ENCODE measurements around the gene ACTL9.
"Not testable (repeated sequence)": the region's sequence is repeated elsewhere in the genome, so short reads cannot be mapped to it uniquely, and the experiment has no call there.

The ACTL9 gene, protein sequence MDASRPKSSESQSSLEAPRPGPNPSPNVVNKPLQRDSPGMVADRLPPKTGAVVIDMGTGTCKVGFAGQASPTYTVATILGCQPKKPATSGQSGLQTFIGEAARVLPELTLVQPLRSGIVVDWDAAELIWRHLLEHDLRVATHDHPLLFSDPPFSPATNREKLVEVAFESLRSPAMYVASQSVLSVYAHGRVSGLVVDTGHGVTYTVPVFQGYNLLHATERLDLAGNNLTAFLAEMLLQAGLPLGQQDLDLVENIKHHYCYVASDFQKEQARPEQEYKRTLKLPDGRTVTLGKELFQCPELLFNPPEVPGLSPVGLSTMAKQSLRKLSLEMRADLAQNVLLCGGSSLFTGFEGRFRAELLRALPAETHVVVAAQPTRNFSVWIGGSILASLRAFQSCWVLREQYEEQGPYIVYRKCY

DNA sequence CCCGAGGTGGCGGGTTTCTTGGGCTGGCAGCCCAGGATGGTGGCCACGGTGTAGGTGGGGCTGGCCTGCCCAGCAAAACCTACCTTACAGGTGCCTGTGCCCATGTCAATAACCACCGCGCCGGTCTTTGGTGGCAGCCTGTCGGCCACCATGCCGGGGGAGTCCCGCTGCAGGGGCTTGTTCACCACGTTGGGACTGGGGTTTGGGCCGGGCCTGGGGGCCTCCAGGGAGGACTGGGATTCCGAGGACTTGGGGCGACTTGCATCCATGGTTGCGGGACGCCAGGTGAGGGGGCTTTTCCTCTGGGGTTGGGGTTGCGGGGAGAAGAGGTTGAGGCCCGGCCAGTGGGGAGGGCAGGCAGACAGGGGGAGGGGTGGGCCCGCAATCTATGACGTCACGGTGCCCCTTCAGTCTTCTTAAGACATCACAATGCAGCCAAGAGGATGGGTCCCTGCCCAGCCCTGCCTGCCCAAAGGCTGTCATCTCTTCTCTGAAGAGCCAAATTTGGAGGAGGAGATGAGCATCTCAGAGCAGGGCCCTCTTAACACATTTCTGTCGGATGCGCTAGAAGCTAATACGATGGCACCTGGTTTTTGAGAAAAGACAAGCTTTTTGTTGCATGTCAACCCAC lies at the start of gene ACTL9:
TSS of gene ACTL9 (minus strand) at position 363 of the 631 bp plus-strand sequence. CDS start at position 269, 94 bp downstream.
- no peak for DNase-seq

DNA sequence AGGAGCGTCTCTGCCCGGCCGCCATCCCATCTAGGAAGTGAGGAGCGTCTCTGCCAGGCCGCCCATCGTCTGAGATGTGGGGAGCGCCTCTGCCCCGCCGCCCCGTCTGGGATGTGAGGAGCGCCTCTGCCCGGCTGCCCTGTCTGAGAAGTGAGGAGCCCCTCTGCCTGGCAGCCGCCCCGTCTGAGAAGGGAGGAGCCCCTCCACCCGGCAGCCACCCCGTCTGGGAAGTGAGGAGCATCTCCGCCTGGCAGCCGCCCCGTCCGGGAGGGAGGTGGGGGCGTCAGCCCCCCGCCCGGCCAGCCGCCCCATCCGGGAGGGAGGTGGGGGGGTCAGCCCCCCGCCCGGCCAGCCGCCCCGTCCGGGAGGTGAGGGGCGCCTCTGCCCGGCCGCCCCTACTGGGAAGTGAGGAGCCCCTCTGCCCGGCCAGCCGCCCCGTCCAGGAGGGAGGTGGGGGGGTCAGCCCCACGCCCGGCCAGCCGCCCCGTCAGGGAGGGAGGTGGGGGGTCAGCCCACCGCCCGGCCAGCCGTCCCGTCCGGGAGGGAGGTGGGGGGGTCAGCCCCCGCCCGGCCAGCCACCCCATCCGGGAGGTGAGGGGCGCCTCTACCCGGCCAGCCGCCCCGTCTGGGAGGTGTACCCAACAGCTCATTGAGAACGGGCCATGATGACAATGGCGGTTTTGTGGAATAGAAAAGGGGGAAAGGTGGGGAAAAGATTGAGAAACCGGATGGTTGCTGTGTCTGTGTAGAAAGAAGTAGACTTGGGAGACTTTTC lies 40.9 kb upstream of the ACTL9 start:
- DNase-seq, result not testable (repeated sequence)

DNA sequence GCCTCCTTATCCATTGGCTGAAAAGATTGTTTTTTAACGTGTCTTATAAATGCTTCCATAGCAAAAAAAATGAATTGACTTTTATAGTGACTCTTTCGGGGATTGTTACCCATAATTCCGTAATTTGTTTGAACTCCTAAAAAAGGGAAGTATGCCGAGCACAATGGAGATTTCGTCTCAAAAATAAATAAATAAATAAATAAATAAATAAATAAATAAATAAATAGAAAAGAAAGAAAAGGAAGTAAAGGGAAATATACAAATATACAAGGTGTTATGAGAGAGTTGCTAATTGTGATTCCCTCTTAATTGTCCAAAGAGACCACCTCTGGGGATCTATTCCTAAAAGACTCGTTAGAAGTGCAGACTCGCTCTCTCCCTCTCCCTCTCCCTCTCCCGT lies 39.8 kb upstream of the ACTL9 start:
- no peak for DNase-seq

DNA sequence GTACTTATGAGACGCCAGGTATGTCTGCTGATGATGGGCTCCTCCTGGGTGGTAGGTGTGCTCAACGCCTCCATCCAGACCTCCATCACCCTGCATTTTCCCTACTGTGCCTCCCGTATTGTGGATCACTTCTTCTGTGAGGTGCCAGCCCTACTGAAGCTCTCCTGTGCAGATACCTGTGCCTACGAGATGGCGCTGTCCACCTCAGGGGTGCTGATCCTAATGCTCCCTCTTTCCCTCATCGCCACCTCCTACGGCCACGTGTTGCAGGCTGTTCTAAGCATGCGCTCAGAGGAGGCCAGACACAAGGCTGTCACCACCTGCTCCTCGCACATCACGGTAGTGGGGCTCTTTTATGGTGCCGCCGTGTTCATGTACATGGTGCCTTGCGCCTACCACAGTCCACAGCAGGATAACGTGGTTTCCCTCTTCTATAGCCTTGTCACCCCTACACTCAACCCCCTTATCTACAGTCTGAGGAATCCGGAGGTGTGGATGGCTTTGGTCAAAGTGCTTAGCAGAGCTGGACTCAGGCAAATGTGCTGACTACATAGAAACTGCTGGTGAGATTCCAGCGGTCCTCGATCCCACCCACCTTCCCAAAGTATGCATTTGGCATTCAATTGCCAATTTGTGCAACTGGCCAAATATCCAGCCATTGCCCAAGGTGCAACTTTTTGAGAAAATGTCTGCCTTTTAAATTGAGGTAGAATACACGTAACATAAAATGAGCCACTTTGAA lies 33.0 kb upstream of the ACTL9 start:
- DNase-seq, result no peak

DNA sequence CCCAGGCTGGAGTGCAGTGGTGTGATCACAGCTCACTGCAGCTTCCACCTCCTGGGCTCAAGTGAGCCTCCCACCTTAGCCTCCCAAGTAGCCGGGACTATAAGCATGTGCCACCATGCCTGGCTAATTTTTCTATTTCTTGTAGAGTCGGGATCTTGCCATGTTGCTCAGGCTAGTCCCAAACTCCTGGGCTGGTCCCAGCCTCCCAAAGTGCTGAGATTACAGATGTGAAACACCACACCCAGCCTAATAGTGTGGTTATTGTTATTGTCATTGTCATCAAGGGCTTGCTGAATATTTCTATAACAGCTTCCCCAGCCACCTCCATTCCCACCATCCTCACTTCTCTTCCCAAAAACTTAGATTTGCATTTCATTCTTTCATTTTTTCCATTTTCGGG lies 25.7 kb upstream of the ACTL9 start:
- DNase-seq, result no peak

DNA sequence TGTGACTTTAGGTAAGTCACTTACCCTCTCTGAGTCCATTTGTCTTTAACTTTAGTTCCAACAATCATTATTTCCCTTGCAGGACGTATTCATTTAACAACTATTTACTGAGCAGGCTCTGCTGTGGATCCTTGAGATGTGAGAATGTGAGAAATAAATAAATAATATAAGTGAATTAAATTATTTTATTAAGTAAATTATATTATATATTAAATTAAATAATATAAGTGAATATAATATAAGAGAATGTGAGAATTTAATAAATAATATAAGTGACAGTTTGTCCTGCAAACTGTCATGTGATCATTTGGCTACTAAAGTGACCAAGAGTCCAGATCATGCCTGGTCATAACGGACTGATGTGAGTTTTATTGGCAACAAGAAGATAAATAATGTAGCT lies 23.4 kb upstream of the ACTL9 start:
- DNase-seq, result no peak

DNA sequence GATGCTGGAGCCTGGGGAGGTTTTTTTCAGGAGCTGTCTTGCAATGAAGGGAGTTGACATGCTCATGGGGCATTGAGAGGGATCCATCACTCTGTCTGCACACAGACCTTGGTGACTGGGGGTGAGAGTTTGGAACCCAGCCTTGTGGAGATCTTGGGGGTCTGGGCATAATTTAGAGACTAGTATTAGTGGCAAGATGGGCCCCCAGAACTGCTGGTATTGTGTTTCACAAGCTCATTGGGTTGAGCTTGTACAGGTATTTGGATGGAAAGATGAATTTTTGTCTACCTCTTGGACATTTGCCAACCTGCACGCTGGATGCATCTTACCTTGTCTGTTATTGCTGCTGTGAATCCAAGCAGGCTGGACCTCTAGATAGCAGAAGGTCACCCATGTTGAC lies 22.7 kb upstream of the ACTL9 start, which contains the start of gene OR2Z1:
TSS of gene OR2Z1 (plus strand) at position 301 of the 400 bp plus-strand sequence. CDS start 9,395 bp downstream, outside the sequence.
- DNase-seq, result no peak

DNA sequence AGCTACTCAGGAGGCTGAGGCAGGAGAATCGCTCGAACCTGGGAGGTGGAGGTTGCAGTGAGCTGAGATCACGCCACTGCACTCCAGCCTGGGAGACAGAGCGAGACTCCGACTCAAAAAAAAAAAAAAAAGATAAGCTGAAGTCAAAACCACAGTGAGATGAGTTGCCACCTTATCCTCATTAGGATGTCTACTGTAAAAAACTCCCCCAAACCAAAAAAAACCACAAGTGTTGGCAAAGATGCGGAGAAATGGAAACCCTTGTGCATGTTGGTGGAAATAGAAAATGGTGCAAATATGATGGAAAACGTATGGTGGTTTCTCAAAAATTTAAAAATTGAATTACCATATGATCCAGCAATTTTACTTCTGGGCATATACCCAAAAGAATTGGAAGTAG lies 11.7 kb upstream of the ACTL9 start:
- DNase-seq, result not testable (repeated sequence)

DNA sequence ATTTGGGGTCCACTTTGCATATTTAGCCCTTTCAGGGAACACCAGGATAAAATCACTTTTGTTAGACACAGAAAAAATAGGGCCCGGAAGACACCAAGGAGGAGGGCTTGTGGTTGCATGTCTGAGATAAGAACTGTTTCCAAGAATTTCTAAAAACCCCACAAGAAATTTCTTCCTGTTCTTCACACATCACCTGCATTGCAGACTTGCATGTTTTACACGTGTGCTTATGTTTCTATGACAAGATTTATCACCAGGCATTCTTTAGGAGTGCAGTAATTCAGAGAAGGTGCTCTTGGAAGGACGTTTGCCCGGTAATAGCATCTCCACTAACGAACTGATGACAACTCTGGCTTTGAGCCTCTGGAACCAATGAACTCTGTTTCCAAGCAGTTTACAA lies 7.1 kb upstream of the ACTL9 start:
- DNase-seq, result no peak

DNA sequence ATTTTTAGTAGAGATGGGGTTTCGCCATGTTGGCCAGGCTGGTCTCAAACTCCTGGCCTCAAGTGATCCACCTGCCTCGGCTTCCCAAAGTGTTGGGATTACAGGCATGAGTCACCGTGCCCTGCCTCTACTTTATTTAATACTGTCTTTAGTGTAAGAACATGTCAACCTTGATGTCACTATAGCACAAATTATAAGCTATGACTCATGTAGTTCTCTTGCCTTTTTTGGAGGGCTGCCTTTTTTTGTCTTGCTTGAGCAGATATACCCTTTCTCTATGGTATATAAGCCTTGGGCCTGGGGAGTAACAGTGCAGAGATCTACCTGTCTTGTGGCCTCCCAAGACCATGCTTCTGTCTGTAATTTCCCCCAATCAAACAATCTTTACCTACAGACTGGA lies 6.7 kb upstream of the ACTL9 start:
- DNase-seq, result not testable (repeated sequence)

DNA sequence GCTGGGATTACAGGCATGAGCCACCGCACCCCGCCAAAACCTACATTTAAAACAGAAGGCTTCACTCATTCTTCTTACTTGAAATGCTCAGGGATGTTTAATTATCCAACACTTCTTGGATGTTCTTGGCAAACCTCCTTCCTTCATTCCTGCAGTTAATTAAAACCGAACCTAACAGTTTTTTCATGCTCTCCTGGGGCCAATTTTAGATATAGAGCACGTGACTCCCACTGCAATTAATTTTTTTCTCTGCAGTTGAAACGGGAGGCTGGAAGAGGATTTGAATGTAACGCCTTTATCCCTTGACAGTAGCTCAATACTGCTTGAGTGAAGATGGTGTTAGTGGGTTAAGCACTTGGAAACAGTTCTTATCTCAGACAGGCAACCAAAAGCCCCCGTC lies 4.6 kb upstream of the ACTL9 start:
- DNase-seq, result no peak

DNA sequence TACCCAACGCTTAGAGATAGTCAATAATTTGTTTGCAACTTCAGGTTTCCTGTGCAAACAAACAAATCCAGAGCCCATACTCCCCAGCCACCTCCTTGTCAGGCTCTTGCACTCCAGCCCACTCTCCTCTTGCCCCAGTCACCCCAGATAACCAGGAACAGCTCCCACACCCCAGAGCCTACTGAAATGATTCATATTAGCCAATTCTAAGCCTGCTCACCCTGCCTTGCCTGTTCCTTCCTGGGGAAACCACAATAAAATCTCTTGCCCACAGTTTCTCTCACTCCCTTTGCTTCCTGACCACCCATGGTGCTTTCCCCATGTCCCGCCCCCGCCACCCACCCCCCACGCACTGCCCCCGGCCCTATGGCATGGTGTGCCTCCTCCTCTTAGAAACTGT lies 3.8 kb upstream of the ACTL9 start:
- no peak for DNase-seq

DNA sequence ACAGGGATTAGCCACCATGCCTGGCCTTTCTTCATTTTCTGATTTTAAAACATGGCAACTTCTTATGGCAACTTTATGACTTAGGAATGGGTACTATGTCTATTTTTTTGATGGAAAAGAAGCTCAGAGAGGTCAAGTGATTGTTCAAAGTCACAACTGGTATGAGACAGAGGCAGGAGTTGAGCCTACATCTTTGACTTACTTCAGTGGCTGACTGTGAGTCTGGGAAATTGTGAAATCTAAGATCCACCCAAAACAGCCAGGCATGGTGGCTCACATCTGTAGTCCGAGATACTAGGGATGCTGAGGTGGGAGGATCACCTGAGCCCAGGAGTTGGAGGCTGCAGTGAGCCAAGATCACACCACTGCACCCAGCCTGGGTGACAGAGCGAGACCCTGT lies 2.4 kb upstream of the ACTL9 start:
- no peak for DNase-seq

DNA sequence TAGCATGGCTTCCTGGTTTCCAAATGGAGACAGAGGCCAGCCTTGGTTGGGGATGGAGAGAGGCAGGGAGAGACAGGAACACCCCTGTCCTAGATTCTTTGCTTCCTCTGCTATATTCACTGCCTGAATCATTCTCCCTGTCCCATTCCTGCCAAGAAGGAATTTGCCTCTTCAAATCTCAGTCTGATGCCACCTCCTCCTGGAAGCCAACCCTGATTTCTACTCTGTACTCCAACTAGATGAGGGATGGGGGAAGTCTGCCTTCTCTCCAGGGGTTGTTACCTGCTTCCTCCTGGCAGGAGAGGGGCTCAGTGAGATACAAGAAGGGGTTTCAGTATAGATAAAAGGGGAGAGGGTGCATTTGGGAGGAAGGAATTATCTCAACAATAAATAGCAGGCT lies 1.3 kb upstream of the ACTL9 start:
- DNase-seq, result peak; percentile 18

DNA sequence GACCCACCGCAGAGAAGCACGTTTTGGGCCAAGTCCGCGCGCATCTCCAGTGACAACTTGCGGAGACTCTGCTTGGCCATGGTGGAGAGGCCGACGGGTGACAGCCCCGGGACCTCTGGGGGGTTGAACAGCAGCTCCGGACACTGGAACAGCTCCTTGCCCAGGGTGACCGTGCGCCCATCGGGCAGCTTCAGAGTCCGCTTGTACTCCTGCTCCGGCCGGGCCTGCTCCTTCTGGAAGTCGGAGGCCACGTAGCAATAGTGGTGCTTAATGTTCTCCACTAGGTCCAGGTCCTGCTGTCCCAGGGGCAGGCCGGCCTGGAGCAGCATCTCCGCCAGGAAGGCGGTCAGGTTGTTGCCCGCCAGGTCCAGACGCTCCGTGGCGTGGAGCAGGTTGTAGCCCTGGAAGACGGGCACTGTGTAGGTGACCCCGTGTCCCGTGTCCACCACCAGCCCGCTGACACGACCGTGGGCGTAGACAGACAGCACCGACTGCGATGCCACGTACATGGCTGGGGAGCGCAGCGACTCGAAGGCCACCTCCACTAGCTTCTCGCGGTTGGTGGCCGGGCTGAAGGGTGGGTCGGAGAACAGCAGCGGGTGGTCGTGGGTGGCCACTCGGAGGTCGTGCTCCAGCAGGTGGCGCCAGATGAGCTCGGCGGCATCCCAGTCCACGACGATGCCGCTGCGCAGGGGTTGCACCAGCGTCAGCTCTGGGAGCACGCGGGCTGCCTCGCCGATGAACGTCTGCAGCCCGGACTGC lies 743 bp downstream of the ACTL9 start:
- DNase-seq, result peak; percentile 59

DNA sequence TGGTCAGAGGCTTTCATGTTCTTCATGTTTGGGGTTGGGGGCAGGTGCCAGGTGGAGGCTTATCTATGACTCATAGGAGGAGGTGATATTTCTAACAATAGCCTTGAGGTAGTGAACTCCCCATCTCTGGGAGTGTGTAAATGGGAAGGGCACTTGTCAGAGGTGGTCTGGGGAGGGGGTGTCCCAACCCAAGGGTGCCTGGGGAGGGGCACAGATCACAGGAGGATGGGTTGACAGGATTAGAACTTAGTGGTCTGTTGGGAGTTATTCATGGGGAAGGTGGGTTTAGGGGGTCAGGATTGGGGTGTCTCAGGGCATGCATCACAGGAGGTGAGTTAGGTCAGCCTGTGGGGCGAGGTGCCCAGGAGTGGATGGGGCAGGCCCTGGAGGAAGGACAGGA lies 1.6 kb downstream of the ACTL9 start:
- DNase-seq, result peak; percentile 22

DNA sequence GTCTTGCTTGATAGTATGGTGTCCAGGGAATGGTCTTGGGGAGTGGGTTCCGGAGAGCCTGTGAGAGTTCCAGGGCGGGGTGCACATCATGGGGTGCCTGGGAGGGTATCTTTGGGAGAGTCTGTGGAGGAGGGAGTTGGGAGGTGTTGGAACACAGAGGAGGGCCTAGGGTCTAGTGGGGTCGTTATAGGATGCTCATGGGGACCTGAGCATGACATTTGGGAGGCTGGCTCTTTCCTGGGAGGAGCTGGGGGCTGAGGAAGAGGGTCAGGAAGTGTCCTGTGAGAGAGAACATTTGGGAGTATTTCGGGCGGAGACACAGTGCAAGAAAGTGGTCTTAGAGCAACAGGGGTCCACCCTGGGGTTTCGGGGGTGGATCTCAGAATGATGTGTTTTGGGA lies 2.7 kb downstream of the ACTL9 start:
- peak; percentile 32 for DNase-seq

DNA sequence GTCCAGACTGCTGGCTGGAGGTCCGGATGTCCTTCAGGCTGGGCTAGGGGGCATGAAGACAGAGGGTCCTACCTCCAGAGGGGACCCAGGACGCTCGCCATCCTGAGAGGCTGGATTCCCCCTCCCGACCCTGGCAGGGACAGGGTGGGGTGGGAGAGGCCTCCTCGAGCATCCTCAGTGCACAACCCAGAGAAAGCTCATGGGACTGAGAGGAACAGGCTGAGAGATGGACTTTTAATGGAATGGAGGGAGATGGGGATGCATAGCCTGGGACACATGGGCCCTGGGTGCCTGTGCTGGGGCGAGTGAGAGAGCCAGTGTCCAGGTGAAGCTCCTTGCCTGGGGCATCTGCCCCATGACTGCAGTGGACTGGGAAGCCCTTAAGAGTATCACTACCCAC lies 3.1 kb downstream of the ACTL9 start:
- peak; percentile 43 for DNase-seq

DNA sequence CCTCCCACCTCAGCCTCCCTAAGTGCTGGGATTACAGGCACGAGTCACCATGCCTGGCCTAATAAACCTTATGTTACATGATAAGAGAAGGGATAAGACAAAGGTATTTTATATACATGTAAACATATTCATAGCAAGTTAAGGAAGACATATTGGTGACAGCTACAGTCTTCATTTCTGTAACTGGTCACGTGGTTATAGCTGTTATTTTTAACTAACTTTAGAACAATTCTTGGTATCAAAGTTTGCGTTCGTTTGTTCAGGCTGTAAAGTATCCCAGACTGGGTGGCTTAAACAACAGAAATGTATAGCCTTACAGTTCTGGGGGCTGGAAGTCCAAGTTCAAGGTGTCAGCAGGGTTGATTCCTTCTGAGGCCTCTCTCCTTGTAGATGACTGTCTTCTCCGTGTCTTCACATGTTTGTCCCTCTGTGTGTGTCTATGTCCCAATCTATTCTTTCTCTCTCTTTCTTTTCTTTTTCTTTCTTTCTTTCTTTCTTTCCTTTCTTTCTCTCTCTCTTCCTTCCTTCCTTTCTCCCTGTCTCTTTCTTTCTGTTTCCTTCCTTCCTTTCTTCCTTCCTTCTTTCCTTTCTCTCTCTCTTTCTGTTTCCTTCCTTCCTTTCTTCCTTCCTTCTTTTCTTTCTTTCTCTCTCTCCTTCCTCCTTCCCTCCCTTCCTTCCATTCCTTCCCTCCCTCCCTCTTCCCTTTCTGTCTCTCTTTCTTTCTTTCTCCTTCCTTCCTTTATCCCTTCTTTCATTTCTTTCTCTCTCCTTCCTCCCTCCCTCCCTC lies 7.6 kb downstream of the ACTL9 start:
- no peak for DNase-seq

DNA sequence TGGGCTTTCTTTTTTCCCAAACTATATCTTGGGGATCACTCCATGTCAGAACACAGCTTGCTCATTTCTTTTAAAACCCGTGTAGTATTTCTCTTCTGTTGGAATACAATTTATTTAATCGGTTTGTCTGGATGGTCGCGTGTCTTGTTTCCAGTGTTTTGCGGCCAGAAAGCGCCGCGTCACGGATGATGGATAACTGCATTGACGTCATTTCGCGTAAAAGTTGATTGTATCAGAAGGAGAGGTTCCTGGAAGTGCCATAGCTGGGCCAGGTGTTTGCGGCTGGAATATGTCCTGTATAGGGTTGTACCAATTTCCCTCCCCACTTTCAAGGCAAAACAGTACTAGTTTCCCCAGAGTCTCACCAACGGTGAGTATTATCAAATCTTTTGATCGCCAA lies 9.7 kb downstream of the ACTL9 start:
- DNase-seq, result peak; percentile 22

DNA sequence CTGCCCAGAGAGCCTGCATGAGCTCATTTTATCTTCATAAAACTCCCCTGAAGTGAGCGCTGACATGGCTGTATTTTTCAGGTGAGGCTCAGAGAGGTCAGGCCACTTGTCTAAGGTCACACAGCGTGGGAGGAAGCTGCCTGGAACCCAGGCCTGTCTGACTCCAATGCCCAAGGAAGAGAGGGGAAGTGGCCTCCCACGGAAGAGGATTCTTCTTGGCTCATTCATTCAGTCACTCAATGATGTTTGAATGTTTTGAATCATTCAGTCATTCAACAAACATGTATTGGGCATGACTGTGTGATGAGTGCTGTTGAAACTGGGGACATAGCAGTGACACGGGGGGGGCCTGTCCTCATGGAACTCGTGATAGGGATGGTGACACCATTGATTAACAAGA lies 12.0 kb downstream of the ACTL9 start:
- DNase-seq, result peak; percentile 23
